ENCODE results near the gene TRIM37. TPM values are rescaled to one million over a fixed set of nuclear protein-coding genes. Genes with fewer than 3 reads are reported as not detected.

Gene TRIM37
- total and polyA plus RNA-seq, 4 donors = 5.4 to 12.9 (median 8.1) TPM

GRCh38 chr17:59110973-59111372, 4.3 kb upstream of the TRIM37 start (continued):
- no peak for TF ChIP-seq EGR1 (IDR thresholded peaks at IDR 0.05; ENCODE audit: low read depth in 2 of 2)

GRCh38 chr17:59108400-59109102, 1.9 kb upstream of the TRIM37 start:
- no peaks in the 10 kb centered on the region for H3K9me3 ChIP-seq (ENCODE audit: control insufficient read depth in 4 of 4, low read length in 3 of 4)
- no peak for TF ChIP-seq RXRA (IDR thresholded peaks at IDR 0.05)
- H3K4me1 ChIP-seq (ENCODE audit: control insufficient read depth in 4 of 4, insufficient read depth in 4 of 4, low read length in 3 of 4) = peaks cover 0 to 16% (median 12%) of the 10 kb centered on the region in 4 donors
- WGBS = 83% methylated on average over 7 of the region's 7 CpGs
- H3K4me3 ChIP-seq (ENCODE audit: low read depth in 1 of 3, low read length in 3 of 3) = no peak overlapping the region
- no peak overlapping the region for H3K27ac ChIP-seq (ENCODE audit: low read depth in 1 of 2, low read length in 2 of 2)
- no peaks in the 10 kb centered on the region for H3K27me3 ChIP-seq (ENCODE audit: control insufficient read depth in 4 of 4, insufficient read depth in 4 of 4, low read length in 3 of 4)
- no peak overlapping the region for H3K9ac ChIP-seq (ENCODE audit: low read depth in 1 of 2, low read length in 2 of 2)
- peaks cover 0 to 2% (median 0%) of the 10 kb centered on the region in 4 donors for H3K36me3 ChIP-seq (ENCODE audit: control insufficient read depth in 4 of 4, insufficient read depth in 3 of 4, low read depth in 1 of 4, low read length in 3 of 4)
- no peak for DNase-seq (ENCODE audit: low spot score)

GRCh38 chr17:59107306-59107670, 608 bp upstream of the TRIM37 start:
- Histone ChIP-seq H3K27ac (ENCODE audit: low read depth in 1 of 2, low read length in 2 of 2) (peak overlapping the region in 1 of 2 donors; percentile 90), H3K4me1 (ENCODE audit: control insufficient read depth in 4 of 4, insufficient read depth in 4 of 4, low read length in 3 of 4) (peaks cover 0 to 16% (median 12%) of the 10 kb centered on the region in 4 donors), H3K27me3 (ENCODE audit: control insufficient read depth in 4 of 4, insufficient read depth in 4 of 4, low read length in 3 of 4) (no peaks in the 10 kb centered on the region), H3K36me3 (ENCODE audit: control insufficient read depth in 4 of 4, insufficient read depth in 3 of 4, low read depth in 1 of 4, low read length in 3 of 4) (peaks cover 0 to 4% (median under 1%) of the 10 kb centered on the region in 4 donors), H3K9me3 (ENCODE audit: control insufficient read depth in 4 of 4, low read length in 3 of 4) (no peaks in the 10 kb centered on the region), H3K9ac (ENCODE audit: low read depth in 1 of 2, low read length in 2 of 2) (peak overlapping the region; percentile 24 to 62), H3K4me3 (ENCODE audit: low read depth in 1 of 3, low read length in 3 of 3) (peak overlapping the region; percentile 62 to 87 (median 86))
- TF ChIP-seq NR2F2 (IDR thresholded peaks at IDR 0.05) (no peak), RAD21 (IDR thresholded peaks at IDR 0.05) (no peak), EGR1 (IDR thresholded peaks at IDR 0.05; ENCODE audit: low read depth in 2 of 2) (no peak), ATF3 (IDR thresholded peaks at IDR 0.05) (no peak), ZBTB33 (IDR thresholded peaks at IDR 0.05) (no peak), HNF4G (IDR thresholded peaks at IDR 0.05) (no peak)
- 4% methylated on average over 10 of the region's 10 CpGs for WGBS
- no peak for DNase-seq (ENCODE audit: low spot score)

- DNase-seq (ENCODE audit: low spot score) = peak; percentile 46
- Histone ChIP-seq H3K36me3 (ENCODE audit: control insufficient read depth in 4 of 4, insufficient read depth in 3 of 4, low read depth in 1 of 4, low read length in 3 of 4) (peaks cover 0 to 4% (median under 1%) of the 10 kb centered on the region in 4 donors), H3K4me1 (ENCODE audit: control insufficient read depth in 4 of 4, insufficient read depth in 4 of 4, low read length in 3 of 4) (peaks cover 0 to 16% (median 12%) of the 10 kb centered on the region in 4 donors), H3K9ac (ENCODE audit: low read depth in 1 of 2, low read length in 2 of 2) (peak overlapping the region; percentile 65 to 72), H3K9me3 (ENCODE audit: control insufficient read depth in 4 of 4, low read length in 3 of 4) (no peaks in the 10 kb centered on the region), H3K27ac (ENCODE audit: low read depth in 1 of 2, low read length in 2 of 2) (peak overlapping the region; percentile 68 to 90), H3K27me3 (ENCODE audit: control insufficient read depth in 4 of 4, insufficient read depth in 4 of 4, low read length in 3 of 4) (no peaks in the 10 kb centered on the region), H3K4me3 (ENCODE audit: low read depth in 1 of 3, low read length in 3 of 3) (peak overlapping the region; percentile 79 to 87 (median 86))
- TF ChIP-seq REST (IDR thresholded peaks at IDR 0.05) (no peak), EGR1 (IDR thresholded peaks at IDR 0.05; ENCODE audit: low read depth in 2 of 2) (no peak), GABPA (IDR thresholded peaks at IDR 0.05 in 1 of 2, conservative IDR thresholded peaks at IDR 0.05 in 1 of 2) (no peak), ATF3 (IDR thresholded peaks at IDR 0.05) (no peak), JUND (IDR thresholded peaks at IDR 0.05) (no peak), HNF4A (conservative IDR thresholded peaks at IDR 0.05) (no peak), FOXA2 (IDR thresholded peaks at IDR 0.05) (no peak), TAF1 (conservative IDR thresholded peaks at IDR 0.05) (no peak), HNF4G (IDR thresholded peaks at IDR 0.05) (no peak), MAX (IDR thresholded peaks at IDR 0.05) (no peak), YY1 (IDR thresholded peaks at IDR 0.05) (no peak), SP1 (IDR thresholded peaks at IDR 0.05) (no peak)
- under 1% methylated on average over 18 of the region's 18 CpGs for WGBS
Observed at GRCh38 chr17:59105852-59106462, 723 bp downstream of the TRIM37 start.

All from liver (tissue), 9 donors.